Activated CD4-positive, CD25-positive, alpha-beta regulatory T cell treated with anti-CD3 and anti-CD28 coated beads, Interleukin-2, amount 50 U/mL, for 24 hours (primary cell): ENCODE measurements around the gene ZFX.
"Not testable (repeated sequence)": the region's sequence is repeated elsewhere in the genome, so short reads cannot be mapped to it uniquely, and the experiment has no call there.

ENCODE experiments used
- ATAC-seq, 2 donors: fragments of 150-1000 bp; cut with Tn5 transposase; one replicate each; pipeline ENCODE4 v1.10.0; 2021; ENCODE audit warnings: mild to moderate bottlenecking in 1 of 2, moderate library complexity in 1 of 2

ZFX gene

DNA sequence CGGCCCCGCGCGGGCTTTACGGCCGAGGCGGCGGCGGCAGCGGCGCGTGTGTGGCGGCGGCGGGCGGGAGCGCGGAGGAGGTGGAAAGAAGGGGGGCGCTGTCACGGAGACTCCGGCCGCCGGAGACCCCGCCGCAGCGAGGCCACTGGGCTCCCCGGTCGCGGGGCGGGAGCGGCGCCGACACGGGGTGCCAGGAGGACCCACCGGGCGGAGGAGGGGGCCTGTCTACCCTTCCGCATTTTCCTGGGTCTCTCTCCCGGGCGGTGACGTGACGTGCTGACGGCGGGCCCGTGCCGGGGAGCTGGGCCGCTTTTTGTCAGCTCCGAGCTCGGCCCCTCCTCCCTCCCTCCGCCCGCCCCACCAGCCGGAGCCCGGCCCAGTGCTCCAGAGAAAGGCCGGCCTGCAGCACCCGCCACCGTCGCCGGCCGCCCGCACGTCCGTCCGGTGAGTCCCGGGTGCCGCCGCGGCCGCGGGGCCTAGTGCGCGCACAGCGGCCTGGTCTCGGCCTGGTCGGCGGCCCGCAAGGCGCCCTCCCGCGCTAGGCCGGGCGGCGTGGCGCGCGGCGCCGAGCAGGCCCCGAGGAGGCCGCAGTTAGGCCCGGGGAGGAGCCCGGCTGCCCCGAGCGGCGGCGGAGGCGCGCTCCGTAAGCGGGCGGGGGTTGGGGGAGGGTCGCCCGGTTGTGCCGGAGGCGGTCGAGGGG, at the start of gene ZFX:
ZFX (plus strand) TSS at position 379 of the 700 bp plus-strand sequence. CDS start 23,014 bp downstream, outside the sequence.
- ATAC-seq = peak; percentile 46 to 56

DNA sequence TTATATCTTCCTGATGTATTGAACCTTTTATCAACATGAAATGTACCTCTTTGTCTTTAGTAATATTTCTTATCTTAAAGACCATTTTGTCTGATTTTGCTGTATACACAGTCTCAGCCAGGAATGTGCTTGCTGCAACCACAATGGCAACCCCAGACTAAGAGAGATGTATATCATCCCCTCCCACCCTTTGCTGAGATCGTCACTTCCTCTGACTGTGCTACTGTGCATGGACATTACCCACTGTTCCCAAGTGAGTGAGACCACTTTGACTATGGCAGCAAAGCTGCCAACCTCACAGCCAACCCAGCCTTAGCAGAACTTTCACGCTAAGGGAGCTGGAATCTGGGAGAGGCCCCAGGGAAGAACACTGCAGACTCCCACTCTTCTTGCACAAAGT, 48.8 kb upstream of the ZFX start:
- ATAC-seq = no peak

DNA sequence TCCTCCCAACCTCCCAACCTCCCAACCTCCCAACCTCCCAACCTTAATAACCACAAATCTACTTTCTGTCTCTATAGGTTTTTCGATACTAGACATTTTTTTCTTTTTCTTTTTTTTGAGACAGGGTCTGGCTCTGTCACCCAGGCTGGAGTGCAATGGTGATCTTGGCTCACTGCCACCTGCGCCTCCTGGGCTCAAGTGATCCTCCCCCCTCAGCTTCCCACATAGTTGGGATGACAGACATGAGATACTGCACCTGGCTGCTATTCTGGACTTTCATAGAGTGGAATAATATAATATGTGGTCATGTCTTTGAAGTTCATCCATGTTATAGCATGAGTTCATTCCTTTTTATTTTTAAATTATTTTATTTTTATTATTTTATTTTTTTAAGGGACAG, 39.5 kb upstream of the ZFX start:
- no peak for ATAC-seq

DNA sequence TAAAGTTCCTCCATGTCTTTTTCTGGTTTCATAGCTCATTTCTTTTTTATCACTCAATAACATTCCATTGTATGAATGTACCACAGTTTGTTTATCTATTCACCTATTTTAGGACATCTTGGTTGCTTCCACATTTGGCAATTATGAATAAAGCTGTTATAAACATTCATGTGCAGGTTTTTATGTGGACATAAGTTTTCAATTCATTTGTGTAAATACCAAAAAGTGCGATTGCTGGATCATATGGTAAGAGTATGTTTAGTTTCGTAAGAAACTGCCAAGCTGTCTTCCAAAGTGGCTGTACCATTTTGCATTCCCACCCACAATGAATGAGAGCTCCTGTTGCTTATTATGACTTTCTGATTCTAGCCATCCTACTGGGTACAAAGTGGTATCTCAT, 36.3 kb upstream of the ZFX start:
- no peak for ATAC-seq

DNA sequence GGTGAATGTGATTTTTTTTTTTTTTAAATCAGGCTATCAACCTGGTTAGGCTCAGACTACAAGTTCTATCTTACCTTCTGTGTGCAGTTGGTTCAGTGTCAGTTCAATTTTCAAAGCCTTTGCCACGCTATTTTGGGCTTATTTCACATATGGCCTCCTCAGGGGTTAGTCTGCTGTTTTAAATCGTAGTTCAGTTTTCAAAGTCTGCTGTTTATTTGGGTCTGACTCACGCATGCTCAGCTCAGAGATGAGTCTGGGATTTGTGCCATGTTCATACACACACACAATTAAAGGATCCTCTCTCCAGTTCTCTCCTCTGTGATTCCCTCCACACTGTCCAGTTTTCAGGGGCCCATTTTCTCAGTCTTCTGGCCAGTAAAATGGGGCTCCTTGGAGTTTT, 32.3 kb upstream of the ZFX start:
- no peak for ATAC-seq

DNA sequence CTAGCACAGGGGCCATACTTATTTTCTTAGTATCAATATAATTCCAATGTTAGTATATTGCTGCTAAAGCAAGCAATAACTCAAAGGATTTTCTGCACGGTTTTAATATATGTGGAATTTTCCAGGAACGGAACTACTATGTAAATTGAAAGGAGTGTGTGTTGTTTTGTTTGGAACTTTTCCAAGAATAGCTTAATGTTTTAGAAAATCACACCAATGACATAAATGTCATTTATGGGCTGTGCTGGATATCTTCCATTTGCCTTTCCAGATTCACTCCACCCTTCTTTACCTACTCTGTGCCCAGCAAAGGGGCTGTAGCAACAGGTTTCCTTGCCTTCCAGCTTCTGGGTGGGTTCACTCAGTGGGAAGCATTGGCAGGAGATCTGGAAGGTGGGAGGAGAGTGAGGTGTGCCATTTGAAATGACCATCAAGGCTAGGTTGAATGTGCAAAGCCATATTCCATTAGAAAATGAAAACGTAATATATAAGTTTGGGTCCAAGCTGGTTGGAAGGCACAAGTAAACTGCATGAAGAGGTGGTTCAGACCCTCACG, 25.2 kb upstream of the ZFX start:
- no peak for ATAC-seq

DNA sequence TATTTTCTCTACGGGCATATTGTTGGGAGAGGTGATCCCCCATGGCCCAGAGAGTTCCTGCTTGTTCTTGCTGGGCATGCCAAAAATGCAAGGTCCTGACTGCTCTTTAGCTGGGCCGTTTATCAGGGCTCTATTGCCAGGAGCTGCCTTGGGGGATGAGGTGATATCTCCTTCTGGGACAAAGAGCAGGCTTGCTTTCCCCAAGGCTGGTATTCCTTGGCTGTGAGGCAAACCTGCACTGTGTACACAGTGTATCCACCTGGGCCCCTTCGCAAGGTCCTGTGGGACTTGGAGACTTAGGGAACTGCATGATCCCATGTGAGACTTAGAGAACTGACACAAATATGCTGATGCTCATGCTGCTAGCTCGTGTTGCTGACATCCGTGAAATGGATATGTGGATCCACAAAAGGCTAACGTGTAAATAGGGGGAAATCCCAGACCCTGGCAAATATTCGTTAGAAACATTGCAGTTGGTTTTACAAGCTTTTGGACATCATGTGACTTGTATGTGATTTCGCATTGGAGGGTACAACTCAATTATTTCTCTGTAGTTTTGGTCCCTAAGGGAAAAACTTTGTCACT, 24.4 kb upstream of the ZFX start:
- ATAC-seq = no peak

DNA sequence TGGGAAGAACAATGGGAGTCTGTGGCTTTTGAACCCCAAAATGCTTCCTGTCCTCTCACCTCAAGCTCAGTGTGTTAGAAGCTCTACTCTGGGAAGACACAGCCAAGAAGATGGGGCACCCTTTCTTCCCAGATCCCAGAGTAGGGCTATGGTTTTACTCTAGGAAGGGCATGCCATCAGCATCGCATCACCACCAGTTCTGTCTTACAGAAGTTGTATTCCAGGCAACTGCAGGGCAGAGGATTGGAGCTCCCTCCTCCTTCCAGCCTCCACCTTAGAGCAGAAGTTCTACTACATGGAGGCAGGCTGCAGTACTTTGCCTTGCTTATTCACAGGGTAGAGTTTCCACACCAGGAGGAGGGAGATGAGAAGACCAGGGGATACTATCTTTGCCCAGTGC, 18.1 kb upstream of the ZFX start:
- no peak for ATAC-seq

DNA sequence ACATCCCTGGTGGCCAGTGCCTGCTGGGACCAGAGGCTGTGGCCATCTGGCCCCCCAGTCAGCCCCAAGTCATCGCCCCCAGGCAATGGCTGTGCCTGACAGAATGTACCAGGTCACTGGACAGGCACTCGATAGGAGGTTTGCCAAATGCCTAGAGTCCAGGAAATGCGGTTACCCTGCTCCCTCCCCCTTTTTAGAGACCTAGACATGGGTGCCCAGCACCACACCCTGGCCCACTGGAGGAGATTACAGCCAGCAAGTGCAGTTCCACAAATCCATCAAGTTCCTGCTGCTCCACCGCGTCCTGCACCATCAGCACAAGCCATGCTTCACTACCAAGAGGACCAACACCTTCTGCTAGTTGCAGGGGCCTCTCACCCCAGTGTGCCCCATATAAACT, 16.2 kb upstream of the ZFX start:
- no peak for ATAC-seq

DNA sequence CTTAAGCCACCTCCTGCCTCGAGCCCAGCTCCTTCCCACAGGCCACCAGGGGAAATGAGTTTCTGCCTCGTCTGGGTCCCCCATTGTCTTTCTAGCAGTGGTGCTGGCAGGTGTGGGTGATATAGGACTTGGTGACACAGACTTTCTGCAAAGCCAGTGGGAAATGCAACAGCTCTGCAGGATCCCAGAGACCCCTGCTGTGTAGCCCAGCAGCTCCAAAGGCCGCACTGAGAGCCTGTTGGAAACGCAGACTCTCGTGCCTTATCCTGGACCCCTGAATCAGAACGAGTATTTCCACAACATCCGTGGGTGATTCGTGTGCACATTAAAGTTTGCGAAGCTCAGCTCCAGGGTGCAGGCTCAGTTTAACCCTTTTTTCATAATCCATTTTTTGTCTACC, 13.8 kb upstream of the ZFX start:
- not testable (repeated sequence) for ATAC-seq

DNA sequence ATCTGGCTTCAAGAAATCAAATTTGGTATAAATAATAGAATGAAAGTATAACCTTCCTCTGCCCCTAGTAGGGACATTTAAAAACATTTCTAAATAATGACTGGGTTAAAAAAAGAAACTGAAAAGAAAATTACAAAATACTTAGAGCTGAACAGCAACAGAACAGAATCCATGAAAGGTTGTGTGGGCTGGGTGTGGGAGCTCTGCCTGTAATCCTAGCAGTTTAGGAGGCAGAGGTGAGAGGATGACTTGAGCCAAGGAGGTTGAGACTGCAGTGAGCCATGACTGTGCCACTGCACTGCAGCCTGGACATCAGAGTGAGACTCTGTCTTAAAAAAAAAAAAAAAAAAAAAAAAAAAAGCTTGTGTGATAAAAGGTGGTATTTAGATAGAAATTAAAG, 12.3 kb upstream of the ZFX start:
- ATAC-seq = no peak

DNA sequence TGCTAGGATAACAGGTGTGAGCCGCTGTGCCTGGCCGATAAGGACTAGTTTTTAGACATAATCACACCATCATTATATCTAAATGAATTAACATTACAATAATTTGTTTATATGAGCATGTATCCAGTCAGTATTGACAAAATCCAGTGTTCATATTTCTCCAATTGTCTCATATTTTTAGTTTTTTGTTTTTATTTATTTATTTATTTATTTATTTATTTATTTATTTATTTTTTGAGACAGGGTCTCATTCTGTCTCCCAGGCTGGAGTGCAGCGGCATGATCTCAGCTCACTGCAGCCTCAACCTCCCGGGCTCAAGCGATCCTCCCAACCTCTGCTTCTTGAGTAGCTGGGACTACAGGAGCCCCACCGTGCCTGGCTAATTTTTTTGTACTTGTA, 5.5 kb upstream of the ZFX start:
- ATAC-seq = not testable (repeated sequence)

DNA sequence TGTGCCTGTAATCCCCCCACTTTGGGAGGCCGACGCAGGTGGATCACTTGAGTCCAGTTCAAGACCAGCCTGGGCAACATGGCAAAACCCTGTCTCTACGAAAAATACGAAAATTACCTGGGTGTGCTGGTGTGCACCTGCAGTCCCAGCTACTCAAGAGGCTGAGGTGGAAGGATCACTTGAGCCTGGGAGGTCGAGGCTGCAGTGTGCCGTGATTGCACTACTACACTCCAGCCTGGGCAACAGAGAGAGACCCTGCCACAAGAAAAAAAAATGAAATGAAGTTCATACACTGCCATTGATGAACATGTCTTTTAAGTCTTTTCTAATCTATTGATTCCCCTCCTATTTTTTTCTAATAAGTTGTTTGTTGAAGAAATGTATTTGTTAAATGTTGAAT, 5.0 kb upstream of the ZFX start:
- ATAC-seq = no peak

DNA sequence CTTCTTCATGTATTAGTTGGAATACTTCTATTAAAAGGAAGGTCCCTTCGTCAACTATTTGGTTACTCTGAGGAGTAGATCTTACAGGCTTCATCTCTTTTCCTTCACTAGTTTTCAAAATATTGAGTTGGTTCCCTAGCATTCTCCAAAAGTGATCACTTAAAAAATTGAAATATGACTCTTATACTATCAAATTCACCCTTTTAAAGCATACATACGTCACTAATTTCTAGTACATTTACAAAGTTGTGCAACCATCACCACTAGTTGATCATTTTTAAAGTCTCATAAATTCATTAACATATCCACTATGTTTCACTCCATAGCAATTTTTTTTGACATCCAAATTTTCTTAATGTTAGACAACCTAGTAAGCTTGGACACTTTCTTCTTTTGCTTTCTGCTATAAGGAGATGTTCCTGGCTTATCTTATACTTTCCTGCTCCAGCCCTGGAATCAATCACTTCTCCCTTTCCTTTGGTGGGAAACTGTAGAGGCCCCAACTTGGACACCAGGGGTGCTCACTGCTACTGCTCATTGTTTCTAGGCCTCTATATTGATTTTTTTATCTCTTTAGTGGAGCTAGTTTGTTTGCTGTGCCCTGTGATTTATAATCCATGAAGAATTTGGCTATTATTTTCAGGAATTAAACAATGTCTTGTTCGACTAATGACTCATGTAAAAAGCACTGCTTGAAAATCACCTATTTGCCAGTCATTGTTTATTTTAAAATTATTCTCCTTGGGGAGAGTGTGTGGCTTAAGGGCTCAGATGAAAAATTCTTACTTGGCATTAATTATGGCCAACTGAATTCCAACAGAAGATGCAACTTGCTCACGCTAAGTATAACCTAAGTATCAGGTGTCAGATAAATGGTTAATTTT, 4.0 kb upstream of the ZFX start:
- no peak for ATAC-seq

DNA sequence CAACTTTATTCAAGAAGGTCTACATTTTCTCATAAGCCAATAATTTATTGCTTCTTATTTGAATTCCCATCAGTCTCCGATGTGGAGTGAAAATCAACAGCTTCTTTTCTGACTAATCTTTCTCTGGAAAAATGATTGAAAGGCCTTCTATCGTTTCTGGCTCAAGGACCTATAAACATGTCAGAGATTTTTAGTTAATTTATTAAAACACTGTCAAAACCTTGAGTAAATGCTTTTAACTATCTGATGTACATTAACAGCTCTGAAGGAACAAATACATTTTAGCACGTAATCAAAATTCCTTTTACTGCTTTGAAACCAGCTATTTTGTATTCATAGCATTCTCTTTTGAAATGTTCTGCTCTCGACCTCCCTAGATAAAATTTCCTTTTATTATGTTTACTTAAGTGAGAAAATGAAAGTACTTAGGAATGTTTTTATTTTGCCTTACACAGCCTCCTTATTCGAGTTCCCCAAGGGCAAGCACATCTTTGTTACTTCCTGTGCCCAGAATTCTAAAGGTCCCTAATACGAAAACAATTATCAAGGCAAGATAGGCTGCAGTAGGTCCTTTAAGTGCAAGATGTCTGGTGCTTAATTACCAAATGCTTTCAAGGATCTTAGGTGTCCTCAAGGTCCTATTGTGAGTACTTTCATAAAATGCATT, 3.1 kb upstream of the ZFX start:
- no peak for ATAC-seq

DNA sequence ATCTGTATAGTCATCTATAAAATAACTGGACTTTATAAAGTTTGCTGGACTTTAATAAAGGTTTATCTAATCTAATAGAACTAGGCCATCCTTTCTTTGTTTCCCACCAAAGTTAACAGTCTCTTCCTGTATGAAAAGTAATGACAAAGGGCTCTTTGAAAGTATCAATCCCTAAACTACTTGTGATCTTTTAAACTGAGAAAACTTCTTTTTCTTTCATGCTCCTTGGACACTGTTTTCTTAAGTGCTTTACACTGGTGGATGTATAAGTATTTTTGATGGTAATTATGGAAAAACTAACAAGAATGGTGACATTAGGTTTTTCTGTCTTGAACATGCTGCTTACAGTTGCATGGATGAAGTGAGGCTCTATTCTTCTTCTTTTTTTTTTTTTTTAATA, 2.4 kb upstream of the ZFX start:
- no peak for ATAC-seq

DNA sequence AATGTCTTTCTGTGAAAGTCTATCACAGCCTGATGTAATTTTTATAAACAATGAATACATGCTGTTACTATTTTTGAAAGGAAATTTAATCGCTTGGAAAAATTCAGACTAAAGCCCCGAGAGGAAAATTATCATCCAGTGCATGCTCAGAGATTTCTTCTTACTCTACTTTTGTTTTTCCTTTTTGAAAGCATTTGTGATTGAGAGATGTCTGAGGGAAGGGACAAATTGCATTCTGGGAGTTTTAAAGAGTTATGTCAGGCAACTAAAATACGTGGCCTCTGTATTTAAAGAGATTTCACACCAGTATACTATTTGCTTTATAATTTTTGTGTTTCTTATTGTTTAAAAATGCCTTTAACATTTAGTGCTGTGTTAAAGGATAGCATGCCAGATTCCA, 1.4 kb upstream of the ZFX start:
- no peak for ATAC-seq

DNA sequence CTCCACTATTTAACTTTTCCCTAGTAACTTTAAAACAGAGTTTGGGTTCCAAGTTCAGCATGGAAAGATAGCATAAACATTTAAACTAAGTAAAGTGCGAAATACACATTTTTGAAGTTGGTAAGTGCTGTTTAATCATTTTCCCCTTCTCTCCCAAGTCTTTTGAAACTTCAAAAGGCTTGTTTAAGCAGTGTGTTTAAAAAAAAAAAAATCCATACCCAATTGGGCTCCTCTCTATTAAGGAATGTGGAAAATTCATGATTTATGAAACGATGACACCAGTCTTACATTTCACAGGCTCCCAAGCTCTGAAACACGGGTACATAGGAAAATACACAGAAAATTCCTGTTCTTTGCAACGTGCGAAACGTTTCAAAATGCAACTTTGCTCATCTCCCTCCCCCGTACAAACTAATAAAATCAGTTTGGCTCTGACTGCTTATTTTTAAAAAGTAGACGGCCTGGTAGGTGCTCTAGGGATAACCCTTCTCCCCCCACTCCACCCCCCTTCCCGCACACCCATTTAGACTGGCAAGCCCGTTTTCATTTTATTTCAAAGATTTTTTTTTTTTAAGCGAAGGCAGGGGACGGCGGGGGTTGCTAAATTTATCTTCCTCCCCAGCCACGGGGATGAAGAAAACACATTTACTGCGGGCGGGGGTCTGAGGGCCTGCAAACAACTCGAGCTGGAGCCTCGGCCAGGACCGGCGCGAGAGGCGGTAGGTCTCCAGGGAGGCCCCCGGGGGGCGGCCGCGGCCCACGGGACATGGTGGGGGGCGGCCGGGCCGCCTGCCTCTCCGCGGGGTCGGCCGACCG, 786 bp upstream of the ZFX start:
- ATAC-seq = no peak

DNA sequence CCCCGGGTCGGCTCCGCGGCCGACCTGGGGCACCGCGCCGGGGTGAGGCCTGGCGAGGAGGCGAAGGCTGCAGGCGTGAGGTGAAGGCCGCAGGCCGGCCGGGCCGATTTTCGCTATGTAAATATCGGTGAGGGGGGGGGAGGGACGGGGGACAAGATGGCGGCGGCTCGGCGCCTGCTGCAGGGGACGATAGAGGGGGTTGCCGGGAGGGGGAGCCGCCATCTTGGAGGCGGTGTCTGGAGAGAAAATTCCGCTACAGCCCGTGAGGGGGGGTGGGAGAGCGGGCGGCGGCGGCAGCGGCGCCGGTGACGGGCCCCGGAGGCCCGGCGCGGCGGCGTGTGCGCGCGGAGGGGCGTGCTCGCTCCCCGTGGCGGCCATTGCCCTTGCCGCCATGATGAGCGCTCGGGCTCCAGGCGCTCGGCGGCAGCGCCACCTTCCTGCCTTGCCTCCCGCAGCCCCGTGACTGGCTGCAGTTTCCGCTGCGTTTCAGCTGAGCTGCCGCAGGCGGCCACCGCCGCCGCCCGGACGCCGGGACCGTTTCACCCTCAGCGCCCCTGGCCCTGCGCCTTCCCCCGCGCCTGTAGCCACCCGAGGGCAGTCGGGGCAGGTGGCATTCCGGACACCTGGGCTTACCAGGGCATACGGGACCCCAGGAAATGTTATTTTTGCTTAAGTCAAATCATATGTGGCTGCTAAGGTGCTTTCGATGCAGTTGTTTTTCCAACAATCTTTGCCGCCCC, 692 bp downstream of the ZFX start:
- ATAC-seq = peak; percentile 72 to 79

DNA sequence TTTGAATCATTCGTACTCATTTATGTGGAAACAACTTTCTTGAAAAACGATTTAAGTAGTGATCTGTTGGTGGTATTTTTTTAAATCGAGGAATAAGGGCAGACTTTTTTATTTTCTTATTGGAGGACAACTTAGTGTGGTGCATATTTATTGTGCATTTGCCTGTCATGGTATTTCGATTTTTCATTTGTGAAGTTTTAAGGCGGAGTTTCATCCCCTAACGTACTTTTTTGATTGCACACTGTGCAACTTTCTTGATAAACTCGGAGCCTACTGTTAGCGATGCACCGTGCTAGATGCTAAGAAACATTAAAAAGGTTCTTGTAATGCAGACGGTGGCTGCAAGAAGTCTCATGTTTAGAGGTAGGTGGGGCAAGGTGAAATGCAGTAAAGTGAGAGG, 1.4 kb downstream of the ZFX start:
- no peak for ATAC-seq

DNA sequence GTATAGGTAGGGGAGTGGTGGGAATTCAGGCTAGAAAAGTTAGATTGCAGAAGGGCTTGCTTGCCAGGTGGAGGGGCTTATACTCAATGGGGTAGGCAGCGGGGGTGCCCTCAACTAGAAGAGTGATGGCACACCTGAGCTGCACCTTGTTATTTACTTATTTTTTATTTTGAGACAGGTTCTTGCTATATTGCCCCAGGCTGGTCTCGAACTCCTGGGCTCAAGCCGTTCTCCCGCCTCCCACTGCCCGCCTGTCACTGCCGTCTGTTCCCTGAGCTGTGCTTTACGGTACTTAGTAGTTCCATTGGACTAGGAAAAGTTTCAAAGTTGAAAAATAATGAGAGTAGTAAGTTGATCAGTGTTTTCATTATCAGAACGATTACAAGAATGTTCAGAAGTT, 2.0 kb downstream of the ZFX start:
- no peak for ATAC-seq
